CD14-positive monocyte (primary cell): ENCODE measurements around the gene MRPL40. TPM values are rescaled to one million over a fixed set of nuclear protein-coding genes. Genes with fewer than 3 reads are reported as not detected.
A peak's percentile ranks its signal among the peaks of the same experiment; 100 is the strongest.

Experiments used
- DNase-seq, 3 donors: peaks; one replicate each; pipeline ENCODE4 v3.0.0-alpha.2; 2011 to 2022
- H2AFZ ChIP-seq: 2 replicates; pipeline ENCODE4 v1.6.0; 2012; ENCODE audit warnings: mild to moderate bottlenecking, low read depth, low read length, inconsistent platforms; ENCODE audit not compliant: insufficient read depth, poor library complexity, severe bottlenecking
- H3K27ac ChIP-seq, 2 donors: 1 replicate in 1 of 2; 2 replicates in 1 of 2; pipeline ENCODE4 v1.5.1; 2012 to 2013; ENCODE audit warnings: low read length in 2 of 2, control low read depth in 1 of 2, inconsistent platforms in 1 of 2, low read depth in 1 of 2, mild to moderate bottlenecking in 1 of 2
- H3K27me3 ChIP-seq, 2 donors: one replicate each; pipeline versions ENCODE4 v1.6.0 to v1.6.1; 2011 to 2013; ENCODE audit warnings: low read length in 2 of 2; ENCODE audit not compliant: control insufficient read depth in 2 of 2, insufficient read depth in 2 of 2
- H3K36me3 ChIP-seq, 2 donors: replicated peaks in 1 of 2; 1 replicate in 1 of 2; 2 replicates in 1 of 2; pipeline versions ENCODE4 v1.5.1 to v1.6.1; 2012 to 2013; ENCODE audit warnings: low read length in 2 of 2, control low read depth in 1 of 2, inconsistent platforms in 1 of 2, mild to moderate bottlenecking in 1 of 2; ENCODE audit not compliant: insufficient read depth in 2 of 2, control insufficient read depth in 1 of 2
- H3K4me1 ChIP-seq, 2 donors: 1 replicate in 1 of 2; 2 replicates in 1 of 2; pipeline versions ENCODE4 v1.5.1 to v1.6.1; 2012 to 2013; ENCODE audit warnings: low read length in 2 of 2, control low read depth in 1 of 2, inconsistent platforms in 1 of 2, mild to moderate bottlenecking in 1 of 2, moderate library complexity in 1 of 2; ENCODE audit not compliant: insufficient read depth in 2 of 2, control insufficient read depth in 1 of 2
- H3K4me2 ChIP-seq: replicated peaks from 2 replicates; pipeline ENCODE3; 2012; ENCODE audit warnings: low read length, moderate library complexity, mild to moderate bottlenecking; ENCODE audit not compliant: poor library complexity, severe bottlenecking; ENCODE audit errors: extremely low read depth
- H3K4me3 ChIP-seq, 3 experiments: fragments of 200-600 bp in 1 of 3; sonication (generic) in 1 of 3; replicated peaks in 1 of 3; 1 replicate in 2 of 3; 2 replicates in 1 of 3; pipeline ENCODE4 v1.5.1; 2011 to 2013; ENCODE audit warnings: low read length in 3 of 3, mild to moderate bottlenecking in 3 of 3, control low read depth in 2 of 3, low read depth in 2 of 3, inconsistent platforms in 1 of 3, moderate library complexity in 1 of 3
- H3K79me2 ChIP-seq: 2 replicates; pipeline ENCODE4 v1.6.0; 2012; ENCODE audit warnings: mild to moderate bottlenecking, control low read depth, inconsistent platforms, low read length, moderate library complexity; ENCODE audit not compliant: insufficient read depth
- H3K9ac ChIP-seq: 2 replicates; pipeline ENCODE4 v1.6.0; 2017; ENCODE audit warnings: low read length, mild to moderate bottlenecking; ENCODE audit not compliant: insufficient read depth, poor library complexity, severe bottlenecking
- H3K9me3 ChIP-seq, 2 donors: replicated peaks in 1 of 2; 1 replicate in 1 of 2; 2 replicates in 1 of 2; pipeline versions ENCODE4 v1.5.1 to v1.6.1; 2012 to 2013; ENCODE audit warnings: low read length in 2 of 2, control low read depth in 1 of 2; ENCODE audit not compliant: control insufficient read depth in 1 of 2, insufficient read depth in 1 of 2
- H4K20me1 ChIP-seq: 2 replicates; pipeline ENCODE4 v1.6.0; 2012; ENCODE audit warnings: mild to moderate bottlenecking, low read length, control low read depth, moderate library complexity; ENCODE audit not compliant: insufficient read depth
- H3K27ac Mint-ChIP-seq, 7 donors: one replicate each; pipeline ENCODE4 v1.8.0; 2020; ENCODE audit warnings: mild to moderate bottlenecking in 7 of 7, mixed read lengths in 7 of 7, moderate library complexity in 6 of 7, inconsistent platforms in 2 of 7
- H3K27me3 Mint-ChIP-seq, 3 donors: one replicate each; pipeline ENCODE4 v1.8.0; 2021 to 2022; ENCODE audit warnings: low read depth in 3 of 3, mild to moderate bottlenecking in 3 of 3, mixed read lengths in 3 of 3, moderate library complexity in 3 of 3, inconsistent platforms in 1 of 3
- H3K36me3 Mint-ChIP-seq, 2 donors: one replicate each; pipeline ENCODE4 v1.8.0; 2020; ENCODE audit warnings: mixed read lengths in 2 of 2, inconsistent platforms in 1 of 2, mild to moderate bottlenecking in 1 of 2
- H3K4me1 Mint-ChIP-seq: one replicate; pipeline ENCODE4 v1.8.0; 2020; ENCODE audit warnings: mild to moderate bottlenecking, mixed read lengths
- H3K4me3 Mint-ChIP-seq, 2 donors: one replicate each; pipeline ENCODE4 v1.8.0; 2020; ENCODE audit warnings: mild to moderate bottlenecking in 2 of 2, mixed read lengths in 2 of 2, moderate library complexity in 1 of 2
- H3K9me3 Mint-ChIP-seq, 7 donors: one replicate each; pipeline ENCODE4 v1.8.0; 2020 to 2022; ENCODE audit warnings: mixed read lengths in 7 of 7, mild to moderate bottlenecking in 6 of 7, moderate library complexity in 6 of 7, inconsistent platforms in 2 of 7
- WGBS: methylation state at CpG from one replicate; pipeline ENCODE4 v1.1.5; 2013; ENCODE audit warnings: missing lambda C conversion rate; ENCODE audit not compliant: insufficient coverage; 5-methylcytosine and 5-hydroxymethylcytosine counted together
- intact Hi-C, 2 donors: fragments of 100-400 bp; cut with micrococcal nuclease; formaldehyde crosslinking; loops; one replicate each; pipeline versions ENCODE4 v1.15.0 to v1.15.1; 2023
- polyA plus RNA-seq, 3 donors: library from polyadenylated mRNA; depleted of rRNA in 1 of 3; unstranded in 2 of 3; stranded (reverse) in 1 of 3; fragments of 300-500 nt in 2 of 3; fragments of >200 nt in 1 of 3; fragmentation: Illumina TruSeq in 2 of 3; gene quantifications; 1 replicate in 2 of 3; 2 replicates in 1 of 3; pipeline ENCODE4 v1.2.3, GENCODE V29; 2012 to 2021
- TF ChIP-seq, protein P1 (sequence below): fragments of 200-600 bp; IDR thresholded peaks from one replicate; pipeline ENCODE4 v1.8.0; 2022; ENCODE audit warnings: antibody characterized with exemption, mild to moderate bottlenecking

The MRPL40 gene
- polyA plus RNA-seq, 3 donors: 9.2 to 61.4 (median 48.4) TPM

DNA sequence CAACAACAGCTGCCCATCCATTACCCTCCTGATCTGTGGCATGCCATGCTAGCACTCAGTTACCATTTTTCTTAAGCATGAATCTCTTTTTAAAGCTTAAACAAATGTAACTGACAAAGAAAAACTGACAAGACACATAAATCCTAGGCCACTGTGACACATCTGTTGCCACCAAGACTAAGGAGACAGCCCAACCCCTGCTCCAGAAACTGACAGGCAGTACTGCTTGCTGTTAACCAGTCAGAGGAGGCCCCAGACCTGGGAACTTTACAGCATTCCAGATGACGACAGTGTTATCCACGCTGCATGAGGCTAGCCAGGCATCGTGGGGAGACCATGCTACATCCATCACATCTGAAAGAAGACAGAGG is 34.6 kb upstream of the MRPL40 start:
- no peaks in the 10 kb centered on the region for H3K79me2 ChIP-seq

DNA sequence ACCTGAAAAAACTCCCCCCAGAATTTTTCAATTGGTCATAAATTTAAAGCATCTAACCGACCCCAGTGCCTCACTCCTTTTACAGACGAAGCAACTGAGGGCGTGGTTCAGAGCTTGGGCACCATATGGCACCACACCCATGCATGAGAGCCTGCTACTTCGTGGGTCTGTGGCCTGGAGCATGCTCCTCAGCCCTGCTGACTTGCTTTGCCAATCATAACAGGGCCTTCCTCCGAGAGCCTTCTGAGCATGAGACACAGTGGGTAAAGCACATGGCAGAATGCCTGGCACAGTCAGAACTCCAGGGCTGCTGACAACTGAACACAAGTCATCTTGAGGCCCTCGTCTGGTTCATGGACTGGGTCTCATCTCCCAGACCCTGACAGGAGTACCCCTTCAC is 34.1 kb upstream of the MRPL40 start:
- WGBS: 87% methylated on average over 6 of the region's 6 CpGs
- intact Hi-C loops: no loop called here
- H3K9me3 ChIP-seq: no peaks in the 10 kb centered on the region
- DNase-seq: no peak
- TF ChIP-seq, protein P1, sequence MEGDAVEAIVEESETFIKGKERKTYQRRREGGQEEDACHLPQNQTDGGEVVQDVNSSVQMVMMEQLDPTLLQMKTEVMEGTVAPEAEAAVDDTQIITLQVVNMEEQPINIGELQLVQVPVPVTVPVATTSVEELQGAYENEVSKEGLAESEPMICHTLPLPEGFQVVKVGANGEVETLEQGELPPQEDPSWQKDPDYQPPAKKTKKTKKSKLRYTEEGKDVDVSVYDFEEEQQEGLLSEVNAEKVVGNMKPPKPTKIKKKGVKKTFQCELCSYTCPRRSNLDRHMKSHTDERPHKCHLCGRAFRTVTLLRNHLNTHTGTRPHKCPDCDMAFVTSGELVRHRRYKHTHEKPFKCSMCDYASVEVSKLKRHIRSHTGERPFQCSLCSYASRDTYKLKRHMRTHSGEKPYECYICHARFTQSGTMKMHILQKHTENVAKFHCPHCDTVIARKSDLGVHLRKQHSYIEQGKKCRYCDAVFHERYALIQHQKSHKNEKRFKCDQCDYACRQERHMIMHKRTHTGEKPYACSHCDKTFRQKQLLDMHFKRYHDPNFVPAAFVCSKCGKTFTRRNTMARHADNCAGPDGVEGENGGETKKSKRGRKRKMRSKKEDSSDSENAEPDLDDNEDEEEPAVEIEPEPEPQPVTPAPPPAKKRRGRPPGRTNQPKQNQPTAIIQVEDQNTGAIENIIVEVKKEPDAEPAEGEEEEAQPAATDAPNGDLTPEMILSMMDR: no peak
- H3K4me1 ChIP-seq: no peaks in the 10 kb centered on the region
- peak overlapping the region in 1 of 7 donors; percentile 32 for H3K27ac Mint-ChIP-seq
- H3K27me3 Mint-ChIP-seq: peaks cover 0 to 2% (median 0%) of the 10 kb centered on the region in 3 donors
- H3K36me3 ChIP-seq: peaks cover 78 to 100% of the 10 kb centered on the region in 2 donors
- no peaks in the 10 kb centered on the region for H3K4me1 Mint-ChIP-seq
- no peaks in the 10 kb centered on the region for H3K9me3 Mint-ChIP-seq
- H3K27me3 ChIP-seq: no peaks in the 10 kb centered on the region
- H3K4me2 ChIP-seq: no peak overlapping the region
- H3K27ac ChIP-seq: no peak overlapping the region
- H3K9ac ChIP-seq: no peak overlapping the region
- H2AFZ ChIP-seq: no peak overlapping the region
- no peak overlapping the region for H3K4me3 Mint-ChIP-seq
- H3K79me2 ChIP-seq: no peaks in the 10 kb centered on the region
- no peak overlapping the region for H3K4me3 ChIP-seq
- no peaks in the 10 kb centered on the region for H4K20me1 ChIP-seq
- peaks cover 84 to 94% of the 10 kb centered on the region in 2 donors for H3K36me3 Mint-ChIP-seq

More for the DNA sequence above, 34.6 kb upstream of the MRPL40 start:
- 100% methylated on average over 3 of the region's 3 CpGs for WGBS
- no peak for DNase-seq
- intact Hi-C loops: no loop called here
- Mint-ChIP-seq H3K36me3 (peaks cover 86 to 95% of the 10 kb centered on the region in 2 donors), H3K27me3 (peaks cover 0 to 2% (median 0%) of the 10 kb centered on the region in 3 donors), H3K4me1 (no peaks in the 10 kb centered on the region), H3K9me3 (no peaks in the 10 kb centered on the region), H3K4me3 (no peak overlapping the region), H3K27ac (peak overlapping the region in 1 of 7 donors; percentile 6)
- Histone ChIP-seq H3K4me2 (no peak overlapping the region), H4K20me1 (no peaks in the 10 kb centered on the region), H3K9ac (no peak overlapping the region), H3K4me1 (no peaks in the 10 kb centered on the region), H3K27me3 (no peaks in the 10 kb centered on the region), H3K9me3 (no peaks in the 10 kb centered on the region), H3K27ac (no peak overlapping the region), H2AFZ (no peak overlapping the region), H3K36me3 (peaks cover 81 to 100% of the 10 kb centered on the region in 2 donors), H3K4me3 (no peak overlapping the region)
- TF ChIP-seq, protein P1: no peak
